ENCODE measurements around the gene APRT. TPM values are rescaled to one million over a fixed set of nuclear protein-coding genes. Genes with fewer than 3 reads are reported as not detected.

APRT gene
- total and polyA plus RNA-seq, 9 of the 15 experiments (the other 6 are each of a cell fraction or from before 2014, with no cell fraction given): 41.7 to 409 (median 146) TPM

- TF ChIP-seq ZNF449 (CRISPR knock-in tag; IDR thresholded peaks at IDR 0.05): peak; percentile 76; the same call in 1 of the 2 replicates
- peak; percentile 97 for TF ChIP-seq ZNF165 (CRISPR knock-in tag; IDR thresholded peaks at IDR 0.05; ENCODE audit: borderline replicate concordance)
- peak; percentile 47; the same call in 1 of the 2 replicates for TF ChIP-seq HCFC1 (IDR thresholded peaks at IDR 0.05; ENCODE audit: low read depth, low read length)
- no peak for TF ChIP-seq ZHX1 (conservative IDR thresholded peaks at IDR 0.05; ENCODE audit: low read length)
- peak; percentile 91 for TF ChIP-seq SMARCE1 (IDR thresholded peaks at IDR 0.05)
- peak; percentile 61; the same call in 1 of the 2 replicates for TF ChIP-seq PHF21A (IDR thresholded peaks at IDR 0.05; ENCODE audit: borderline replicate concordance, low read depth)
- peak; percentile 94 for TF ChIP-seq OTX1 (CRISPR knock-in tag; IDR thresholded peaks at IDR 0.05)
- 0 out of 2 replicates have a peak, but pooled peaks have one; percentile 22 for TF ChIP-seq TRIM28 (IDR thresholded peaks at IDR 0.05)
- TF ChIP-seq HNRNPLL (IDR thresholded peaks at IDR 0.05; ENCODE audit: low read depth, low read length, poor library complexity, severe bottlenecking): no peak
- TF ChIP-seq RAD51 (IDR thresholded peaks at IDR 0.05; ENCODE audit: borderline replicate concordance, low read depth): no peak; the same call in 1 of the 2 replicates
- TF ChIP-seq ETV5 (CRISPR knock-in tag; IDR thresholded peaks at IDR 0.05; ENCODE audit: low read depth): peak; percentile 25; the same call in 1 of the 2 replicates
- no peak for TF ChIP-seq ATF2 (CRISPR knock-in tag; IDR thresholded peaks at IDR 0.05)
- peak; percentile 94 for TF ChIP-seq THRB (CRISPR knock-in tag; conservative IDR thresholded peaks at IDR 0.05)
- TF ChIP-seq ZNF408 (CRISPR knock-in tag; IDR thresholded peaks at IDR 0.05; ENCODE audit: low read depth): no peak
- peak; percentile 83 for TF ChIP-seq MBD2 (IDR thresholded peaks at IDR 0.05; ENCODE audit: borderline replicate concordance, low read depth)
- TF ChIP-seq MCM2 (IDR thresholded peaks at IDR 0.05; ENCODE audit: low read depth): no peak
- no peak for TF ChIP-seq FOXP1 (CRISPR knock-in tag; IDR thresholded peaks at IDR 0.05)
- no peak for TF ChIP-seq PPARD (CRISPR knock-in tag; IDR thresholded peaks at IDR 0.05)
- TF ChIP-seq CBFA2T3 (IDR thresholded peaks at IDR 0.05): peak; percentile 98
- peak; percentile 26; the same call in 1 of the 2 replicates for TF ChIP-seq MAX (CRISPR knock-in tag; IDR thresholded peaks at IDR 0.05)
- TF ChIP-seq ZBTB7A (IDR thresholded peaks at IDR 0.05; ENCODE audit: borderline replicate concordance, control insufficient read depth, low read depth, low read length): peak; percentile 95
Measured at GRCh38 chr16:88773812-88774291, 37.9 kb downstream of the APRT start (continued).
